SU-DHL-6 (cell line): ENCODE data around the gene CERT1.

Experiments
- EZH2phosphoT487 ChIP-seq: fragments of 200-600 bp; sonication (generic), shearing (Covaris generic); conservative IDR thresholded peaks from 2 replicates; pipeline ENCODE4 v1.6.1; 2018; ENCODE audit warnings: mild to moderate bottlenecking, antibody characterized with exemption, low read length, moderate library complexity, mixed read lengths
- TF ChIP-seq, protein P1 (sequence below): fragments of 200-600 bp; sonication (generic); IDR thresholded peaks from one replicate; pipeline ENCODE4 v1.5.1; 2017; ENCODE audit warnings: antibody characterized with exemption, mild to moderate bottlenecking, low read length, moderate library complexity; ENCODE audit not compliant: insufficient read depth, poor library complexity, severe bottlenecking

DNA sequence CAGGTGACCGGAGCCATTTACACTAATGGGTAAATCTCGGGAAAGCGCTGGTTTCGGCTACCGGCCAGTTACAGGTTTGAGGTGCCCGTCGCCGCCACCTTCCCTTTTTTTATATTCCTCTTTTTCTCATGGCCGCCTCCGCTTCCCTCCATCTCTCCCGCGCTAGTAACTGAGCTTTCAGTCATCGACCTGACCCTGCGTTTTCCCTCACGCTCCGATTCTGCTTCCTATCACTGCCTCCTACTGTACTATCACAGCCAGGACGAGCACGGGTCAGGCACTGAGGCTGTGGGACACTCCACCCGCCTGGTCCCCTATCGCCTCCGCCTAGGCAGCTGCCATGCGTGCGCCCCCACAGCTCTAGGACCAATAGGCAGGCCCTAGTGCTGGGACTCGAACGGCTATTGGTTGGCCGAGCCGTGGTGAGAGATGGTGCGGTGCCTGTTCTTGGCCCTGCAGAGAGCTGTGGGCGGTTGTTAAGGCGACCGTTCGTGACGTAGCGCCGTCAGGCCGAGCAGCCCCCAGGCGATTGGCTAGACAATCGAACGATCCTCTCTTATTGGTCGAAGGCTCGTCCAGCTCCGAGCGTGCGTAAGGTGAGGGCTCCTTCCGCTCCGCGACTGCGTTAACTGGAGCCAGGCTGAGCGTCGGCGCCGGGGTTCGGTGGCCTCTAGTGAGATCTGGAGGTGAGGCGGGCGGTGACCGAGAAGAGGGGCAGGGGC, 174.7 kb downstream of the CERT1 start, which contains the start of gene HMGCR:
- TF ChIP-seq, protein P1, sequence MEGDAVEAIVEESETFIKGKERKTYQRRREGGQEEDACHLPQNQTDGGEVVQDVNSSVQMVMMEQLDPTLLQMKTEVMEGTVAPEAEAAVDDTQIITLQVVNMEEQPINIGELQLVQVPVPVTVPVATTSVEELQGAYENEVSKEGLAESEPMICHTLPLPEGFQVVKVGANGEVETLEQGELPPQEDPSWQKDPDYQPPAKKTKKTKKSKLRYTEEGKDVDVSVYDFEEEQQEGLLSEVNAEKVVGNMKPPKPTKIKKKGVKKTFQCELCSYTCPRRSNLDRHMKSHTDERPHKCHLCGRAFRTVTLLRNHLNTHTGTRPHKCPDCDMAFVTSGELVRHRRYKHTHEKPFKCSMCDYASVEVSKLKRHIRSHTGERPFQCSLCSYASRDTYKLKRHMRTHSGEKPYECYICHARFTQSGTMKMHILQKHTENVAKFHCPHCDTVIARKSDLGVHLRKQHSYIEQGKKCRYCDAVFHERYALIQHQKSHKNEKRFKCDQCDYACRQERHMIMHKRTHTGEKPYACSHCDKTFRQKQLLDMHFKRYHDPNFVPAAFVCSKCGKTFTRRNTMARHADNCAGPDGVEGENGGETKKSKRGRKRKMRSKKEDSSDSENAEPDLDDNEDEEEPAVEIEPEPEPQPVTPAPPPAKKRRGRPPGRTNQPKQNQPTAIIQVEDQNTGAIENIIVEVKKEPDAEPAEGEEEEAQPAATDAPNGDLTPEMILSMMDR, result peak; percentile 13
- no peak for TF ChIP-seq EZH2phosphoT487
